Nucleus accumbens (tissue), 56 donors: ENCODE data around the gene ADK.

Experiments used
- DNase-seq, 56 donors: peaks; one replicate each; lab custom pipeline; 2025; lab: John Stamatoyannopoulos, UW

Gene ADK

GRCh38 chr10:74752371-74753040 lies 601.5 kb downstream of the ADK start:
- no peak for DNase-seq

GRCh38 chr10:74753442-74754211 lies 602.6 kb downstream of the ADK start:
- DNase-seq = no peak

- no peak for DNase-seq
Measured at GRCh38 chr10:74754381-74754821, 603.4 kb downstream of the ADK start.

- no peak for DNase-seq
Measured at GRCh38 chr10:74755273-74755672, 604.3 kb downstream of the ADK start.
